SU-DHL-6 (cell line): ENCODE data around the gene FAM47A.

Experiments
- CTCF ChIP-seq: fragments of 200-600 bp; sonication (generic); IDR thresholded peaks from one replicate; pipeline ENCODE4 v1.5.1; 2017; ENCODE audit warnings: antibody characterized with exemption, mild to moderate bottlenecking, low read length, moderate library complexity; ENCODE audit not compliant: insufficient read depth, poor library complexity, severe bottlenecking
- EZH2phosphoT487 ChIP-seq: fragments of 200-600 bp; sonication (generic), shearing (Covaris generic); conservative IDR thresholded peaks from 2 replicates; pipeline ENCODE4 v1.6.1; 2018; ENCODE audit warnings: mild to moderate bottlenecking, antibody characterized with exemption, low read length, moderate library complexity, mixed read lengths

- TF ChIP-seq CTCF (no peak), EZH2phosphoT487 (no peak)
Observed at GRCh38 chrX:34112459-34112858, 19.7 kb downstream of the FAM47A start.
